ENCODE results near the gene HPCA. TPM values are rescaled to one million over a fixed set of nuclear protein-coding genes. Genes with fewer than 3 reads are reported as not detected.

The HPCA gene
- total RNA-seq, 1 experiment from 2014 or later = 2.6 TPM

Other genes starting within 250 kb of the HPCA start
- gene ZBTB8OS, start 235.9 kb upstream of the HPCA start, total RNA-seq (2014; rRNA removed; shearing (Covaris generic)) = 64.8 and 71.3 TPM in 2 replicates
- 311 and 325 TPM in 2 replicates for gene RBBP4, start 235.3 kb upstream of the HPCA start, total RNA-seq (2014; rRNA removed; shearing (Covaris generic))
- 0.07 and 0.45 TPM in 2 replicates for gene SYNC, start 183.7 kb upstream of the HPCA start, total RNA-seq (2014; rRNA removed; shearing (Covaris generic))
- gene YARS1, start 69.1 kb upstream of the HPCA start, total RNA-seq (2014; rRNA removed; shearing (Covaris generic)) = 239 and 260 TPM in 2 replicates
- 83.0 and 83.4 TPM in 2 replicates for gene S100PBP, start 68.8 kb upstream of the HPCA start, total RNA-seq (2014; rRNA removed; shearing (Covaris generic))
- 0.63 and 4.4 TPM in 2 replicates for gene FNDC5, start 15.6 kb upstream of the HPCA start, total RNA-seq (2014; rRNA removed; shearing (Covaris generic))
- 5.4 and 9.8 TPM in 2 replicates for gene TMEM54, start 14.9 kb downstream of the HPCA start, total RNA-seq (2014; rRNA removed; shearing (Covaris generic))
- 24.9 and 26.7 TPM in 2 replicates for gene RNF19B, start 78.3 kb downstream of the HPCA start, total RNA-seq (2014; rRNA removed; shearing (Covaris generic))
- gene AK2, start 150.4 kb downstream of the HPCA start, total RNA-seq (2014; rRNA removed; shearing (Covaris generic)) = 151 and 168 TPM in 2 replicates
- gene AZIN2, start 194.7 kb downstream of the HPCA start, total RNA-seq (2014; rRNA removed; shearing (Covaris generic)) = 0.96 and 2.5 TPM in 2 replicates

All from H7 (cell line).